ENCODE data around the gene ETV3L.

ETV3L gene

GRCh38 chr1:157090196-157090647, 9.4 kb downstream of the ETV3L start:
- no peak overlapping the region for H3K27ac ChIP-seq
- TF ChIP-seq ZFX (IDR thresholded peaks at IDR 0.05) (no peak), CTCF (conservative IDR thresholded peaks at IDR 0.05) (peak; percentile 96)

- H3K27ac ChIP-seq, result no peak overlapping the region
- TF ChIP-seq ZFX (IDR thresholded peaks at IDR 0.05), result no peak
- TF ChIP-seq CTCF (conservative IDR thresholded peaks at IDR 0.05), result no peak
Observed at GRCh38 chr1:157089789-157090188, 9.8 kb downstream of the ETV3L start.

GRCh38 chr1:157088607-157089006, 11.0 kb downstream of the ETV3L start:
- H3K27ac ChIP-seq, result no peak overlapping the region
- TF ChIP-seq ZFX (IDR thresholded peaks at IDR 0.05), result no peak

GRCh38 chr1:157087030-157087429, 12.6 kb downstream of the ETV3L start:
- H3K27ac ChIP-seq, result no peak overlapping the region
- TF ChIP-seq ZFX (IDR thresholded peaks at IDR 0.05), result no peak
- no peak for TF ChIP-seq CTCF (conservative IDR thresholded peaks at IDR 0.05)

- H3K27ac ChIP-seq, result no peak overlapping the region
- TF ChIP-seq ZFX (IDR thresholded peaks at IDR 0.05) (no peak), CTCF (conservative IDR thresholded peaks at IDR 0.05) (no peak)
Observed at GRCh38 chr1:157086299-157086698, 13.3 kb downstream of the ETV3L start.

GRCh38 chr1:157085421-157085820, 14.2 kb downstream of the ETV3L start:
- no peak for TF ChIP-seq ZFX (IDR thresholded peaks at IDR 0.05)
- TF ChIP-seq CTCF (conservative IDR thresholded peaks at IDR 0.05), result no peak
- no peak overlapping the region for H3K27ac ChIP-seq

GRCh38 chr1:157084720-157085119, 14.9 kb downstream of the ETV3L start:
- no peak for TF ChIP-seq CTCF (conservative IDR thresholded peaks at IDR 0.05)
- no peak for TF ChIP-seq ZFX (IDR thresholded peaks at IDR 0.05)
- no peak overlapping the region for H3K27ac ChIP-seq

GRCh38 chr1:157081707-157082106, 17.9 kb downstream of the ETV3L start:
- H3K27ac ChIP-seq, result no peak overlapping the region
- TF ChIP-seq ZFX (IDR thresholded peaks at IDR 0.05), result no peak
- no peak for TF ChIP-seq CTCF (conservative IDR thresholded peaks at IDR 0.05)

All from C4-2B (cell line).